Measurements from ENCODE around the gene KATNAL1. TPM values are rescaled to one million over a fixed set of nuclear protein-coding genes. Genes with fewer than 3 reads are reported as not detected.
"Not testable (repeated sequence)": the region's sequence is repeated elsewhere in the genome, so short reads cannot be mapped to it uniquely, and the experiment has no call there.

The KATNAL1 gene
- total RNA-seq, 1 donor from 2014 or later = 30.4 TPM

GRCh38 chr13:30211745-30212144, 95.6 kb downstream of the KATNAL1 start:
- no peak for DNase-seq

GRCh38 chr13:30204564-30204963, 102.8 kb downstream of the KATNAL1 start:
- DNase-seq = no peak

DNA sequence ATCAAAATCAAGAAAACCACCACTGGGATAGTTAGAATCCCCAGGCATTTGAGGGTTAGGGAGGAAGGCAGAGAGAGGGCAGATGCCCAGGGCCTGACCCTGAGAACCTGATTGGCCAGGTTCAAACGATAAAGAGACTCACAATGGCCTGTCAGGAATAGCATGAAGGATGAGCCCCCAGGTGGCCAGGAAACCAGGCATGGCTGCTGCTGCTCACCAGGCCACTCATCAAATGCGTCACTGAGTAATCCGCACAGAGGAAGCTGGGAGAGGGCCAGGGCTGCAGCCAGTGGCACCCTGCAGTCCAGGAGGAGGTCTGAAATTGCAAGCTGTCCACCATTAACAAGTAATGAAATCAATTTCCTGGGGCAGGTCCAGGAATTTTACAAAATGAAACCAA, 111.3 kb downstream of the KATNAL1 start:
- DNase-seq = no peak

- DNase-seq = no peak
Measured at GRCh38 chr13:30194906-30195305, 112.4 kb downstream of the KATNAL1 start.

DNA sequence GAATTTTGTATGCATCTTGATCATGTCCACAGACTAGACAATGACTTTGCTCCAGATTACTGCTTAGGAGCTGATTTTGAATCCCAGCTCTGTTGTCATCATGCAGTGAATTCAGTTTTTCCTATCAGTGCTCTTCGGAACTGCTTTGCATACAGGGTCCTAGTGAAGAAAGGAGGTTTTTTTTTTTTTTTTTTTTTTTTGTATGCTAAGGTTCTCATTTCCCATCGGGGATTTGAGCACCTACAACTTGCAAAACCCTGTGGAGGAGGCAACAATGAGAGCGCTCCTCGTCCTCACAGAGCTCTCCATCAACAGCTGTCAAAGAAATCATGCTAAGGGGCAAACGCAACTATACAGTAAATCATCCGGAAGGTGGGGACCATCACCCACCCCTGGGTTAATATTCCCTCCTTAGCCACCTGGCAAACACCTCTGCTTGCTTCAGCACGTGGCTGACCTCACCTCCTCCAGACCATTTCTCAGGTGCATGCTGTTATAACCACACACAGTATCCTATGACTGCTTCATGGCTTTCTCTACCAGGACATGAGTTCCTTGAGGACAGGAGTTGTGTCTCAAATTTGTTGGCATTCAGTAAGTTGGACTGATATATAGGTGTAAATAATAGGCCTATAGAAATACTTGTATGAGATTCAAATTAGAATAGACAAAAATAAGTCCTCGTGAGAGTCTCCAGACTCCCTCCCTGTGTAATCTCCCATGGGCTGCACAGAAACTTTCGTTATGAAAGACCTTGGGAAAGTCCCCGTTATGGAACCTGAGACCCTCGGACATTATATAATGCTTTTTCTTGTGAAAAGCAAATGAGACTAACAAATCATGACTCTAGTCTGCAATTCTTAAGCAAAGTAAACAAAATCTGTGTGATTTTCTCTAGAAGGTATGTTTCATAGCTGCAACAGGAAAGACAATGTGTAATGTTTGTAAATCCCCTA, 113.8 kb downstream of the KATNAL1 start:
- DNase-seq = no peak

- no peak for DNase-seq
Measured at GRCh38 chr13:30192320-30193093, 114.8 kb downstream of the KATNAL1 start.

DNA sequence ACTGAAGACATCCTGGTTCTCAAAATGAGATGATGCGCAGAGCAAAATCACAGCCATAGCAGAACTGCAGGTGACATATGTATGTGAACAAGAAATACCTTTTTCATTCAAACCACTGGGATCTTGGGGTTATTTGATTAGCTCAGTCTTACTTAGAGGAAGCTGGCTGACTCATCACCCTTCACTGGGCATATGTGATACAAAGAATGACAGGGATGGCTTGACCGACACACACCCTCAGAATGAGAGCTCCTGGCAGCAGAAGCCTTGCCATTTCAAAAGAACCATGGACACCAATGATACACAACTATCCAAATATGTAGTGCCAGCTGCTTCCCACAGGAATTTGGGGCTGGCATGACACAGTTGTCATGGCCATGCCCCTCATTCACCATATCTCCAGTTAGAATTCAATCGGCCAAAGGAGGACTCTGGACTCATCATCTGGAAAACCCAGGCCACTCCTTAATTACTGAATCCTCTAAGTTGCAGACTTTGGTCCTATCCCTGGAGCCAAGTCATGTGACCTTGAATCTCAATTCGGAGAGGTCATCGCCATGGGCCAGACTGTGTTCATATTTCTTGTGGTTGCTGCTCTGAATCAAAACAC, 115.8 kb downstream of the KATNAL1 start:
- no peak for DNase-seq

- DNase-seq = peak; percentile 20
Measured at GRCh38 chr13:30186634-30187415, 120.5 kb downstream of the KATNAL1 start.

GRCh38 chr13:30181888-30182651, 125.3 kb downstream of the KATNAL1 start:
- no peak for DNase-seq

DNA sequence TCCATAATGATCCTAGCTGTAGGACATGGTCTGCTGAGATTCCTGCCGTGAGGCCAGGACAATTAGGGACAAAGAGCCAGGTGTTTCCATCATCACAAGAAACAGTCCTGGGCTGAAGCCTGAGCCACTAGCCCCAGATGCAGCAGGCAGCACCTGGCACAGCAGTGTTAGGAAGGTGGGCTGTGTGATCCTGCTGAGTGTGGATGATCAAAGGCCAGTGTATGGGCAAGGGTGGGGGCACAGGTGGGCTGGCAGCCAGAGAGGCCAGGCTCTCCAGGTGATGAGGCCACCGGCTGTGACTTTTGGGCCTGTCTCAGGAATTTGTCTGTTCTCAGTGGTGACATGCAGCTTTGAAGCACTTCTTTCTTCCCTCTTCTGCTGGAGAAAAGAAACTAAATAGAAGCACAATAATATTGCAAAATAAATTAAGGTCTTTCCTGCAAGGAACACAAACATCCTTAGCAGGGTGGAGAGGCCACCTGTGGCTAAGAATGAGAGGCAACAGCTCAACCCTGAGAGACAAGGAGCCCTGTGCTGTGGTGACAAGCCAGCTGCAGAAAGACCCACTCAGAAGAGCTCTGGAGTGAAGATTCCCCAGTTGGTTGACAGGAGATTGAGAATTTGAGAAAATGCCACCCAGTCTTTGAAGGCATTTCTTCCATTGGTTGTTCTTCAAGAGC, 127.6 kb downstream of the KATNAL1 start:
- no peak for DNase-seq

DNA sequence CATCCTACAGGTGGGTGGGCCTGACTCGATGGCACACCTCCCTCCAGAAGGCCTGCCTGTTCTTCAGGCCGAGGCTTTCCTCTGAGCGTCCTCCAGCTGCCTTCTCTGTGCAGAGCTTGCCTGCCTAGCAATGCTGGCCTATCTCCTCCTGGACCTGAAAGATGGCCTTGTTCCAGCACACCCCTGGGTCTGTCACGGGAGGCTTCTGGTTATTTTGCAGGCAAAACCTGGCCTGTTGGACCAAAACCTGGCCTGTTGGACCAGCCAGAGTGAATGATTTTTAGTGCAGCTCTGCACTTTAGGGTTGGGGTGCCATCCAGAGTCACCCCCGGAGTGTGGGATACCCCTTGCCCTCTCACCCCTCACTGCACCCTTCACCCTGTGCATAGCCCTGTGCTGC, 128.4 kb downstream of the KATNAL1 start:
- no peak for DNase-seq

GRCh38 chr13:30175166-30175565, 132.2 kb downstream of the KATNAL1 start:
- DNase-seq = no peak

- not testable (repeated sequence) for DNase-seq
Measured at GRCh38 chr13:30174250-30174649, 133.1 kb downstream of the KATNAL1 start.

DNA sequence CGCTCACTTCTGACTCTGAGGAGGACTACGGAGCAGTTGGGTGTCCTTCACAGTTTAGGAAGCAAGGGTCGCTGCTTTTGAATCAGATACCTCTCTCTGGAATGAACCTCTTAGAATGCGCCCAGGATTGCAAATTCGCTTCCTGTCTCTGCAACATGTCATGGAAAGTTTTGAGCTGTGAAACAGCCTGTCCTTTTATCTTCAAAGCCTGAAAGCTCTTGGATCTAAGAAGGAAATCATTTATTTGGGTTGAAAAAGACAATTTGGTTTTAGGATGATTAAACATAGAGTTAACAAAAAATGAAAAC, 134.1 kb downstream of the KATNAL1 start:
- DNase-seq = no peak

DNA sequence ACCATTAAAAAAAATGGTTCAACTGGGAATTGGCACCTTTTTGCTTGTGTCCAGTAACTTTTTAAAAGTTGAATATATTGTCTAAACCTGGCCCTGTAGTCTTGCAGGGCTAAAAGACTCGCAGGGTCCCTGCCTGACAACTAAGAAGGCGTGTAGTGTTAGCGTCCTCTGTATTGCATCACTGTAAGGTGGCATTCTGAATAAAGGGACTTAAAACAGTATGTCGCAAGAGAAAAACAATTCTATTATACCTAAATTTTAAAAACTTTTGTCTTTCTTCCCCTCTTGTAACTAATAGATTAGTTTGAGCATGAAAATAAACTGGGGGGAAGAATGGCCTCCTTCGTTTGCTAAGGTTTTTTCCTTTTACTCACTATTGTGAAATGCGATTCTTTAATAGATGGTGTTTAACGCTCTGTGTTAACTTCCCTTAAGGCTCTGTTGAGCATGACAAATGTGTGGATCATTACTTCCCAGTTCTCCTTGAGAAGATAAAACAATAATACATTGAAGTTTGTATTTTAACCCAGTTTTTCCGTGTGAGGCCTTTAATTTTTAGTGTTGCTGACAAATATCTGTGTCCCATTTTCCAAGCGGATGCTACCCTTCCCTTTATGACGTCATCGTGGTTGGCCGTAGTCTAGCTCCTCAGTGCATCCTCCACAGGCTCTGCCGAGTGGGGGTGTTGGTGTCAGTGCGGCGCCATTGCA, 134.6 kb downstream of the KATNAL1 start:
- no peak for DNase-seq

GRCh38 chr13:30170569-30170968, 136.8 kb downstream of the KATNAL1 start:
- DNase-seq = no peak

DNA sequence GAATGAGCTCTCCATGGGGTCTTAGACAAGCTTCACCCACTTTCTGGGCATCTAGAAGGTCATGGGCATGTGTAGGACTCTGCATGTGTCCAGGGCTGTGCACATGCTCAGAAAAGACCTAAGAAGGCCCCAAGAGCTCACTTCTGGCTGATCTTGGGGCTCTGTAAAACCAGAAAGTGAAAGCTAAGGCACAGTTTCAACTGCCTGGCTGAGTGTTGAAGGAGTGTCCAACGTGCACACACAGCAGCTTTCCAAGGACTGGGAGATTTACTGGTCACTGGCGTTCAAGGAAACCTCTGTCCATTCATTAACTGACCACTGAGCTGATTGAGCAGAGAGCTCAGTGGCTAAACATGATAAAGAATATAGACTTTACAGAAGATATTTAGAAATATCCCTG, 137.9 kb downstream of the KATNAL1 start:
- DNase-seq = no peak

DNA sequence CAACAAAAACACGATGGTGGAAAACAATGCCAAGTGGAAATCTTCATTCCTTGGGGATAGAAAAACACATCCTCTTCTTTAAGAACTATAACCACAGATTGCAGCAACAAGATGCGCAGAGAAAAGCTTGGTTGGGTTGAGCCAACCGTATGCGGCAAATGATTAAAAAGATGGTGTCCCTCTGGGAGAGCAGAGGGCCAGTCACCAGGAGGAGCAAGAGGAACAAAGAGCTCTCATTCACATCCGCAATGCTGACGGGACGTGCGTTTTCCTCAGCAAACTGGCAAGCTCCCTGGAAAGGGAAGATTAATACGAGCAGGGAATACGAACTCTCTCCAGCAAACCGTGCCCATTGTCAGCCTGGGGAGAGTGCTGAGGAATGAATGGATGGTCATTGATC, 141.6 kb downstream of the KATNAL1 start:
- DNase-seq = no peak

DNA sequence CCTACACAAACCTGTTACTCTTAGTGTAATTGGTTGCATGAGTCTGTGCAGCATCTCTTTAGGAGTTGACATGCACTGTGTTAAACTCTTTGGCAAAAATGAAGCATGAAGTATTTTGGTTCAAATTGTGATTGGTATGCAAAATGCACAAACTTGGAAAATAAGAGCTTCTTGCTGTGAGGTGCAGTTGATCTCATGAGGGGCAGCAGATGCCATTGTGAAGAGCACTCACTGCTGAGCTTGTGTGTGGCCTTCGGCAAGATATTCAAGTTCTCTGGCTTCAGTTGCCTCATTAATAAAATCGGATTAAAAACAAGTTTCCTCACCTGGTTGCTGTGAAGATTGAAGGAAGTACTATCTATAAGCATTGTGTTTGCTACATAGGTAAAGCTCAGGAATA, 142.3 kb downstream of the KATNAL1 start:
- no peak for DNase-seq

- no peak for DNase-seq
Measured at GRCh38 chr13:30164146-30164545, 143.2 kb downstream of the KATNAL1 start.
